Neutrophil (primary cell): ENCODE results near the gene ZPLD1.

ENCODE experiments used
- H3K27ac ChIP-seq: fragments of 200-600 bp; sonication (generic); 2 replicates; pipeline ENCODE4 v1.5.1; 2016; ENCODE audit warnings: mild to moderate bottlenecking, moderate library complexity
- H3K27me3 ChIP-seq: fragments of 200-600 bp; sonication (generic); 2 replicates; pipeline ENCODE4 v1.6.0; 2016; ENCODE audit warnings: mild to moderate bottlenecking
- H3K36me3 ChIP-seq: fragments of 200-600 bp; sonication (generic); 2 replicates; pipeline ENCODE4 v1.5.1; 2017
- H3K4me1 ChIP-seq, 2 experiments: fragments of 200-600 bp in 1 of 2; sonication (generic) in 1 of 2; 1 replicate in 1 of 2; 2 replicates in 1 of 2; pipeline versions ENCODE4 v1.5.1 to v1.6.1; 2013 to 2016; ENCODE audit warnings: low read depth in 1 of 2, low read length in 1 of 2, mild to moderate bottlenecking in 1 of 2, moderate library complexity in 1 of 2; ENCODE audit not compliant: control insufficient read depth in 1 of 2, insufficient read depth in 1 of 2
- H3K4me3 ChIP-seq, 2 experiments: fragments of 200-600 bp in 1 of 2; sonication (generic) in 1 of 2; 1 replicate in 1 of 2; 2 replicates in 1 of 2; pipeline ENCODE4 v1.5.1; 2013 to 2016; ENCODE audit warnings: low read depth in 1 of 2, low read length in 1 of 2, mild to moderate bottlenecking in 1 of 2, moderate library complexity in 1 of 2
- H3K9me3 ChIP-seq: fragments of 200-600 bp; sonication (generic); 2 replicates; pipeline ENCODE4 v1.5.1; 2016
- TF ChIP-seq, protein P1 (sequence below): fragments of 200-600 bp; sonication (generic); IDR thresholded peaks from 2 replicates; pipeline ENCODE4 v1.5.1; 2016; ENCODE audit warnings: antibody characterized with exemption

ZPLD1 gene

GRCh38 chr3:102419786-102420185, 15.0 kb upstream of the ZPLD1 start:
- Histone ChIP-seq H3K4me1 (no peaks in the 10 kb centered on the region), H3K9me3 (no peaks in the 10 kb centered on the region), H3K27me3 (no peaks in the 10 kb centered on the region), H3K27ac (no peak overlapping the region), H3K36me3 (no peaks in the 10 kb centered on the region), H3K4me3 (no peak overlapping the region)
- TF ChIP-seq, protein P1, sequence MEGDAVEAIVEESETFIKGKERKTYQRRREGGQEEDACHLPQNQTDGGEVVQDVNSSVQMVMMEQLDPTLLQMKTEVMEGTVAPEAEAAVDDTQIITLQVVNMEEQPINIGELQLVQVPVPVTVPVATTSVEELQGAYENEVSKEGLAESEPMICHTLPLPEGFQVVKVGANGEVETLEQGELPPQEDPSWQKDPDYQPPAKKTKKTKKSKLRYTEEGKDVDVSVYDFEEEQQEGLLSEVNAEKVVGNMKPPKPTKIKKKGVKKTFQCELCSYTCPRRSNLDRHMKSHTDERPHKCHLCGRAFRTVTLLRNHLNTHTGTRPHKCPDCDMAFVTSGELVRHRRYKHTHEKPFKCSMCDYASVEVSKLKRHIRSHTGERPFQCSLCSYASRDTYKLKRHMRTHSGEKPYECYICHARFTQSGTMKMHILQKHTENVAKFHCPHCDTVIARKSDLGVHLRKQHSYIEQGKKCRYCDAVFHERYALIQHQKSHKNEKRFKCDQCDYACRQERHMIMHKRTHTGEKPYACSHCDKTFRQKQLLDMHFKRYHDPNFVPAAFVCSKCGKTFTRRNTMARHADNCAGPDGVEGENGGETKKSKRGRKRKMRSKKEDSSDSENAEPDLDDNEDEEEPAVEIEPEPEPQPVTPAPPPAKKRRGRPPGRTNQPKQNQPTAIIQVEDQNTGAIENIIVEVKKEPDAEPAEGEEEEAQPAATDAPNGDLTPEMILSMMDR: no peak

GRCh38 chr3:102441832-102442231, 7.0 kb downstream of the ZPLD1 start:
- TF ChIP-seq, protein P1: no peak
- no peaks in the 10 kb centered on the region for H3K36me3 ChIP-seq
- H3K27me3 ChIP-seq: no peaks in the 10 kb centered on the region

GRCh38 chr3:102443021-102443420, 8.2 kb downstream of the ZPLD1 start:
- Histone ChIP-seq H3K27me3 (no peaks in the 10 kb centered on the region), H3K36me3 (no peaks in the 10 kb centered on the region), H3K27ac (no peak overlapping the region), H3K4me1 (no peaks in the 10 kb centered on the region), H3K4me3 (no peak overlapping the region), H3K9me3 (no peaks in the 10 kb centered on the region)
- TF ChIP-seq, protein P1: no peak

More at GRCh38 chr3:102441832-102442231, 7.0 kb downstream of the ZPLD1 start:
- no peaks in the 10 kb centered on the region for H3K4me1 ChIP-seq
- no peak overlapping the region for H3K27ac ChIP-seq
- H3K9me3 ChIP-seq: no peaks in the 10 kb centered on the region
- no peak overlapping the region for H3K4me3 ChIP-seq

DNA sequence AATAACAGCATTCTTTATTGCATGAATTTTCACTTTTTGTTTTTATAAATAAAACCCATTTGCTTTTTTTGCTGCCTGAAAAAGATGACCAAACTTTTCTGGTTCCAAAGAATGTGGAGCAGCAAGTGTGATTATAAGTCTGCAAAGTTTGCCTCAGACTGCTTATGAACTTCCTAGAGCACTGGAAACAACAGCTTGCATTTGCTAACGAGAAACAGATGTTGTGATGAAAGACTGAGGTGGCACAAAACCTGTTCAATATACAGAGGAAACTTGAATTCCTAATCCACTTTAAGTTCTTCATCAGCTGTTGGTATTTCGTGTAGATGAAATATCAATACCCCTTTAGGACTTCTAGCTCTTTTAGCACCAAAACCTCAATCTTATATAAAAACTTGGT, 9.3 kb downstream of the ZPLD1 start:
- TF ChIP-seq, protein P1: no peak
- H3K27me3 ChIP-seq: no peaks in the 10 kb centered on the region
- no peaks in the 10 kb centered on the region for H3K4me1 ChIP-seq
- H3K27ac ChIP-seq: no peak overlapping the region
- no peaks in the 10 kb centered on the region for H3K36me3 ChIP-seq
- no peaks in the 10 kb centered on the region for H3K9me3 ChIP-seq
- H3K4me3 ChIP-seq: no peak overlapping the region

DNA sequence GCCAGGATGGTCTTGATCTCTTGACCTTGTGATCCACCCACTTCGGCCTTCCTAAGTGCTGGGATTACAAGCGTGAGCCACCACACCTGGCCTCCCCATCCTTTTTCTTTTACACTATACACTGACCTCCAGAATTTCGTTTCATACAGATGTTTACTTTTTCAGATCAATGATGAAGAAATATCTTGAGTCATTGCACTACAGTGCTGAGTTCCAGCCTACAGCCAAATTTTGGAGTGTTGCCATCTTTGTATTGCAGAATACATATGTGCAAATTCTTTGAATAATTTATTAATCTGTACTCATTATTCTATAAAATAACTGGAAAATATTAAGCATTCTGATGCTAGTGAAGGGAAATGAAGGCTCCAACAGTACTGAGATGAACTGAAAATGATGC, 12.5 kb downstream of the ZPLD1 start:
- H3K4me3 ChIP-seq: no peak overlapping the region
- TF ChIP-seq, protein P1: no peak
- no peaks in the 10 kb centered on the region for H3K36me3 ChIP-seq
- no peaks in the 10 kb centered on the region for H3K4me1 ChIP-seq
- no peak overlapping the region for H3K27ac ChIP-seq
- no peaks in the 10 kb centered on the region for H3K27me3 ChIP-seq
- no peaks in the 10 kb centered on the region for H3K9me3 ChIP-seq

DNA sequence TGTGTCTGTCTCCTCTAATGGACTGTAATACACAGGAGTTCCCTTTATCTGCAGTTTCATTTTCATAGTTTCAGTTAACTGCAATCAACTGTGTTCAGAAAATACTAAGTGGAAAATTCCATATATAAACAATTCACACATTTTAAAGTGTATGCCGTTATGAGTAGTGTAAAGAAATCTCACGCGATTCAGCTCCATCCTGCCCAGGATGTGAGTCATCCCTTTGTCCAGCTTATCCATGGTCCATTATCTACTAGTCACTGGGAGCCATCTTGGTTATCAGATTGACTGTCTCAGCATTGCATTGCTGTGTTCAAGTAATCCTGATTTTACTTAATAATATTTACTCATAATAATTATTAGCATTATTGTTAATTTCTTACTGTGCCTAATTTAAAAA, 14.5 kb downstream of the ZPLD1 start:
- Histone ChIP-seq H3K36me3 (no peaks in the 10 kb centered on the region), H3K9me3 (no peaks in the 10 kb centered on the region), H3K4me3 (no peak overlapping the region), H3K4me1 (no peaks in the 10 kb centered on the region), H3K27me3 (no peaks in the 10 kb centered on the region), H3K27ac (no peak overlapping the region)
- TF ChIP-seq, protein P1: no peak
